Panc1 (cell line): ENCODE data around the gene RHEB.

Experiments
- POLR2AphosphoS5 ChIP-seq: IDR thresholded peaks from 2 replicates; pipeline ENCODE4 v1.6.1; 2012; ENCODE audit warnings: mild to moderate bottlenecking, low read depth, low read length, moderate library complexity
- SIN3A ChIP-seq: IDR thresholded peaks from 2 replicates; pipeline ENCODE4 v1.6.1; 2012; ENCODE audit warnings: low read depth, mild to moderate bottlenecking, low read length, moderate library complexity, borderline replicate concordance; ENCODE audit not compliant: insufficient read depth
- TCF7L2 ChIP-seq: IDR thresholded peaks from 2 replicates; pipeline ENCODE4 v1.6.1; 2011; ENCODE audit warnings: mild to moderate bottlenecking, low read depth, low read length, inconsistent platforms
- TF ChIP-seq, protein P1 (sequence below): fragments of 450-650 bp; IDR thresholded peaks from 2 replicates; pipeline ENCODE4 v1.5.1; 2017; ENCODE audit warnings: mild to moderate bottlenecking
- TF ChIP-seq, protein P2 (sequence below), 2 experiments: IDR thresholded peaks; 2 replicates each; pipeline ENCODE4 v1.6.1; 2011 to 2012; ENCODE audit warnings: low read depth in 2 of 2, control low read depth in 1 of 2, low read length in 1 of 2, mild to moderate bottlenecking in 1 of 2, moderate library complexity in 1 of 2; ENCODE audit not compliant: insufficient read depth in 1 of 2

DNA sequence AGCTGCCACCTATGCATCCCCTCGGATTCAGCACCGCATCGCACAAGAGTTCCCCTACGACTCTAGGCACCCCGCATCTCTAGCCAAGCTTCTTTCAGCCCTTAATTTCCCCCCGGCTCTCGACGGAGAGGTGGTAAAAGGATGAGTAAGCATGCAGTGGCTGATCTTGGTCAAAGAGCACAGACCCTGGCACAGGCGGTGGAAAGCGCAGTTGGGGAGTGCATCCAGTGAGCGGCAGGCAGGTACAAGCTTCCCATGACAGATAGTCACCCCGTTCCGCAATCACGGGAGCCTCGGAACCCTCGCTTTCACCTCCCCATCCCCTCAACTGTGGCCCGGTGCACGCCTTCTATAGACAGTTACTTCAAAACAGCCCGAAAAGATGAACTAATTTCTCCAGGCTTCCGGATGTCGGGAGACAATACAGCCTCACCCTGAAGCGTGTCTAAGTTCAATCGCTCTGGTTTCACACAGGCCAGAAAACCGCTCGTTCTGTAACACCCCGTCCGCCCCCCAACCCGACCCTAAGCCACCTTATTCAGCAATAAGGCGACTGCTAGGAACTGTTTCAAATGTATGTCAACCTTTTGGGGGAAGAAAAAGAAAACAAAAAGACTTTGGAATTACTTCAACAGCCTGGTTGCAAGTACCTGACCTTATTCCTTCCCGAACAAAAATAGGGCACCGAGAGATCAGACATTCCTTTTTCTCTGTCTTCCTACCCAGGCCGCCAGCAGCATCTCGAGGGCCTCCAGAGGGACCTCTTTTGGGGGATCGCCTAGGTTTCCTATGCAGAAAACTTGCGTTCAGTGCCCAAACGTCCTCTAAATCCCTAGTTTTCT, 1.4 kb downstream of the RHEB start:
- TF ChIP-seq, protein P1, sequence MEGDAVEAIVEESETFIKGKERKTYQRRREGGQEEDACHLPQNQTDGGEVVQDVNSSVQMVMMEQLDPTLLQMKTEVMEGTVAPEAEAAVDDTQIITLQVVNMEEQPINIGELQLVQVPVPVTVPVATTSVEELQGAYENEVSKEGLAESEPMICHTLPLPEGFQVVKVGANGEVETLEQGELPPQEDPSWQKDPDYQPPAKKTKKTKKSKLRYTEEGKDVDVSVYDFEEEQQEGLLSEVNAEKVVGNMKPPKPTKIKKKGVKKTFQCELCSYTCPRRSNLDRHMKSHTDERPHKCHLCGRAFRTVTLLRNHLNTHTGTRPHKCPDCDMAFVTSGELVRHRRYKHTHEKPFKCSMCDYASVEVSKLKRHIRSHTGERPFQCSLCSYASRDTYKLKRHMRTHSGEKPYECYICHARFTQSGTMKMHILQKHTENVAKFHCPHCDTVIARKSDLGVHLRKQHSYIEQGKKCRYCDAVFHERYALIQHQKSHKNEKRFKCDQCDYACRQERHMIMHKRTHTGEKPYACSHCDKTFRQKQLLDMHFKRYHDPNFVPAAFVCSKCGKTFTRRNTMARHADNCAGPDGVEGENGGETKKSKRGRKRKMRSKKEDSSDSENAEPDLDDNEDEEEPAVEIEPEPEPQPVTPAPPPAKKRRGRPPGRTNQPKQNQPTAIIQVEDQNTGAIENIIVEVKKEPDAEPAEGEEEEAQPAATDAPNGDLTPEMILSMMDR: no peak
- TF ChIP-seq TCF7L2 (no peak), POLR2AphosphoS5 (no peak), SIN3A (0 out of 2 replicates have a peak, but pooled peaks have one; percentile 19)
- TF ChIP-seq, protein P2, sequence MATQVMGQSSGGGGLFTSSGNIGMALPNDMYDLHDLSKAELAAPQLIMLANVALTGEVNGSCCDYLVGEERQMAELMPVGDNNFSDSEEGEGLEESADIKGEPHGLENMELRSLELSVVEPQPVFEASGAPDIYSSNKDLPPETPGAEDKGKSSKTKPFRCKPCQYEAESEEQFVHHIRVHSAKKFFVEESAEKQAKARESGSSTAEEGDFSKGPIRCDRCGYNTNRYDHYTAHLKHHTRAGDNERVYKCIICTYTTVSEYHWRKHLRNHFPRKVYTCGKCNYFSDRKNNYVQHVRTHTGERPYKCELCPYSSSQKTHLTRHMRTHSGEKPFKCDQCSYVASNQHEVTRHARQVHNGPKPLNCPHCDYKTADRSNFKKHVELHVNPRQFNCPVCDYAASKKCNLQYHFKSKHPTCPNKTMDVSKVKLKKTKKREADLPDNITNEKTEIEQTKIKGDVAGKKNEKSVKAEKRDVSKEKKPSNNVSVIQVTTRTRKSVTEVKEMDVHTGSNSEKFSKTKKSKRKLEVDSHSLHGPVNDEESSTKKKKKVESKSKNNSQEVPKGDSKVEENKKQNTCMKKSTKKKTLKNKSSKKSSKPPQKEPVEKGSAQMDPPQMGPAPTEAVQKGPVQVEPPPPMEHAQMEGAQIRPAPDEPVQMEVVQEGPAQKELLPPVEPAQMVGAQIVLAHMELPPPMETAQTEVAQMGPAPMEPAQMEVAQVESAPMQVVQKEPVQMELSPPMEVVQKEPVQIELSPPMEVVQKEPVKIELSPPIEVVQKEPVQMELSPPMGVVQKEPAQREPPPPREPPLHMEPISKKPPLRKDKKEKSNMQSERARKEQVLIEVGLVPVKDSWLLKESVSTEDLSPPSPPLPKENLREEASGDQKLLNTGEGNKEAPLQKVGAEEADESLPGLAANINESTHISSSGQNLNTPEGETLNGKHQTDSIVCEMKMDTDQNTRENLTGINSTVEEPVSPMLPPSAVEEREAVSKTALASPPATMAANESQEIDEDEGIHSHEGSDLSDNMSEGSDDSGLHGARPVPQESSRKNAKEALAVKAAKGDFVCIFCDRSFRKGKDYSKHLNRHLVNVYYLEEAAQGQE (IDR thresholded peaks at IDR 0.05; ENCODE audit: insufficient read depth in 1 of 2, low read depth in 2 of 2, low read length in 1 of 2): no peak
